ENCODE measurements around the gene ALDH3B1. TPM values are rescaled to one million over a fixed set of nuclear protein-coding genes. Genes with fewer than 3 reads are reported as not detected.
A peak's percentile ranks its signal among the peaks of the same experiment; 100 is the strongest.

ALDH3B1 gene
- total RNA-seq, 1 donor from 2014 or later = 34.8 TPM

- DNase-seq (ENCODE audit: low spot score) = no peak
Observed at GRCh38 chr11:67997475-67997921, 12.6 kb upstream of the ALDH3B1 start.

- no peak for DNase-seq (ENCODE audit: low spot score)
Observed at GRCh38 chr11:67998150-67999045, 11.7 kb upstream of the ALDH3B1 start.

GRCh38 chr11:67999201-67999629 lies 10.9 kb upstream of the ALDH3B1 start:
- DNase-seq (ENCODE audit: low spot score) = no peak

- no peak for DNase-seq (ENCODE audit: low spot score)
Observed at GRCh38 chr11:67999704-68000103, 10.4 kb upstream of the ALDH3B1 start.

- DNase-seq (ENCODE audit: low spot score) = no peak
Observed at GRCh38 chr11:68002575-68002937, 7.6 kb upstream of the ALDH3B1 start.

GRCh38 chr11:68002938-68003845 lies 6.9 kb upstream of the ALDH3B1 start:
- peak; percentile 53 for DNase-seq (ENCODE audit: low spot score)

- peak; percentile 90 for DNase-seq (ENCODE audit: low spot score)
Observed at GRCh38 chr11:68003846-68004550, 6.1 kb upstream of the ALDH3B1 start, which contains the start of gene UNC93B1. Gene UNC93B1 (minus strand): TSS chr11:68004097. CDS start chr11:68004043, 54 bp downstream.

- no peak for DNase-seq (ENCODE audit: low spot score)
Observed at GRCh38 chr11:68004551-68005335, 5.4 kb upstream of the ALDH3B1 start.

- DNase-seq (ENCODE audit: low spot score) = no peak
Observed at GRCh38 chr11:68006606-68007166, 3.4 kb upstream of the ALDH3B1 start.

GRCh38 chr11:68007498-68008380 lies 2.4 kb upstream of the ALDH3B1 start:
- no peak for DNase-seq (ENCODE audit: low spot score)

GRCh38 chr11:68008381-68009337 lies 1.5 kb upstream of the ALDH3B1 start:
- DNase-seq (ENCODE audit: low spot score) = peak; percentile 79

GRCh38 chr11:68009391-68010089 lies 587 bp upstream of the ALDH3B1 start:
- no peak for DNase-seq (ENCODE audit: low spot score)

- DNase-seq (ENCODE audit: low spot score) = no peak
Observed at GRCh38 chr11:68011051-68011943, 1.2 kb downstream of the ALDH3B1 start.

- DNase-seq (ENCODE audit: low spot score) = no peak
Observed at GRCh38 chr11:68012044-68012842, 2.1 kb downstream of the ALDH3B1 start.

- peak; percentile 81 for DNase-seq (ENCODE audit: low spot score)
Observed at GRCh38 chr11:68012843-68013610, 2.9 kb downstream of the ALDH3B1 start.
